Lower leg skin (tissue), 4 donors: ENCODE data around the gene STIL. TPM values are rescaled to one million over a fixed set of nuclear protein-coding genes. Genes with fewer than 3 reads are reported as not detected.
"Not testable (repeated sequence)": the region's sequence is repeated elsewhere in the genome, so short reads cannot be mapped to it uniquely, and the experiment has no call there.

Source experiments
- DNase-seq, 2 donors: peaks; one replicate each; pipeline ENCODE4 v3.0.0-alpha.2; 2019; ENCODE audit warnings: low spot score in 2 of 2
- H3K4me3 ChIP-seq: fragments of 200-600 bp; sonication (generic); 2 replicates; pipeline ENCODE4 v1.5.1; 2017; ENCODE audit warnings: mild to moderate bottlenecking, low read depth; ENCODE audit not compliant: poor library complexity, severe bottlenecking
- CTCF ChIP-seq, 3 donors: fragments of 450-650 bp; IDR thresholded peaks; one replicate each; pipeline ENCODE4 v1.5.1; 2016; ENCODE audit warnings: antibody characterized with exemption in 3 of 3, mild to moderate bottlenecking in 3 of 3, moderate library complexity in 2 of 3
- POLR2A ChIP-seq, 2 donors: fragments of 450-650 bp; IDR thresholded peaks; one replicate each; pipeline ENCODE4 v1.6.1; 2016 to 2017; ENCODE audit warnings: antibody characterized with exemption in 2 of 2, mild to moderate bottlenecking in 1 of 2, moderate library complexity in 1 of 2
- WGBS, 2 donors: methylation state at CpG; one replicate each; pipeline ENCODE4 v1.1.5; 2018; 5-methylcytosine and 5-hydroxymethylcytosine counted together
- intact Hi-C: fragments of 100-400 bp; cut with DNase I; formaldehyde crosslinking; loops from one replicate; pipeline ENCODE4 v1.15.0; 2023; ENCODE audit warnings: low total_unique reads
- total RNA-seq, 4 donors: library from RNA; depleted of rRNA; stranded (reverse); fragments of >200 nt; gene quantifications; one replicate each; pipeline ENCODE4 v1.1.0, GENCODE V29; 2016

STIL gene
- total RNA-seq, 4 donors from 2014 or later = 1.8 to 9.7 (median 4.3) TPM

- TF ChIP-seq POLR2A (IDR thresholded peaks at IDR 0.05) (no peak), CTCF (IDR thresholded peaks at IDR 0.05) (no peak)
- DNase-seq = no peak
- H3K4me3 ChIP-seq = no peak overlapping the region
- 92 to 93% methylated on average over 5 of the region's 5 CpGs for WGBS, 2 donors
- intact Hi-C loops = no loop called here
Measured at GRCh38 chr1:47205918-47206317, 108.0 kb downstream of the STIL start.

GRCh38 chr1:47203504-47203903, 110.4 kb downstream of the STIL start:
- intact Hi-C loops, H3K4me3 ChIP-seq, DNase-seq: not testable (repeated sequence)
- WGBS, 2 donors = 19 to 28% methylated on average over 2 of the region's 2 CpGs

- no peak for DNase-seq
- WGBS, 2 donors = 25 to 40% methylated on average over 4 of the region's 4 CpGs
- no peak for TF ChIP-seq POLR2A (IDR thresholded peaks at IDR 0.05)
- no peak for TF ChIP-seq CTCF (IDR thresholded peaks at IDR 0.05)
- H3K4me3 ChIP-seq = no peak overlapping the region
- intact Hi-C loops = no loop called here
Measured at GRCh38 chr1:47201179-47201578, 112.8 kb downstream of the STIL start.

Other genes with a start within 250 kb of the STIL start
- 1 to 10 TPM in 3 of 4 donors, not detected in 1; 1.1 to 2.9 (median 1.1) TPM for gene CYP4Z1, start 246.9 kb downstream of the STIL start, total RNA-seq
- under 1 TPM in 1 of 4 donors, not detected in 3; 0.16 TPM for gene CYP4A22, start 176.7 kb downstream of the STIL start, total RNA-seq
- 100 to 1,000 TPM; 121 to 267 (median 125) TPM for gene PDZK1IP1, start 124.1 kb downstream of the STIL start, total RNA-seq
- 1 to 10 TPM in 3 of 4 donors, under 1 TPM in 1; 0.76 to 4.7 (median 2.0) TPM for gene TAL1, start 81.9 kb downstream of the STIL start, total RNA-seq
- 10 to 100 TPM; 52.6 to 97.9 (median 73.5) TPM for gene CMPK1, start 19.6 kb upstream of the STIL start, total RNA-seq
- not detected for gene FOXE3, start 102.1 kb upstream of the STIL start, total RNA-seq
- gene FOXD2, start 123.9 kb upstream of the STIL start, total RNA-seq = under 1 TPM in 3 of 4 donors, not detected in 1; 0.13 to 0.56 (median 0.45) TPM